Measurements from ENCODE around the gene RAMP3. TPM values are rescaled to one million over a fixed set of nuclear protein-coding genes. Genes with fewer than 3 reads are reported as not detected.

RAMP3 gene
- total and polyA plus RNA-seq, 9 of the 15 experiments (the other 6 are each of a cell fraction or from before 2014, with no cell fraction given) = not detected

DNA sequence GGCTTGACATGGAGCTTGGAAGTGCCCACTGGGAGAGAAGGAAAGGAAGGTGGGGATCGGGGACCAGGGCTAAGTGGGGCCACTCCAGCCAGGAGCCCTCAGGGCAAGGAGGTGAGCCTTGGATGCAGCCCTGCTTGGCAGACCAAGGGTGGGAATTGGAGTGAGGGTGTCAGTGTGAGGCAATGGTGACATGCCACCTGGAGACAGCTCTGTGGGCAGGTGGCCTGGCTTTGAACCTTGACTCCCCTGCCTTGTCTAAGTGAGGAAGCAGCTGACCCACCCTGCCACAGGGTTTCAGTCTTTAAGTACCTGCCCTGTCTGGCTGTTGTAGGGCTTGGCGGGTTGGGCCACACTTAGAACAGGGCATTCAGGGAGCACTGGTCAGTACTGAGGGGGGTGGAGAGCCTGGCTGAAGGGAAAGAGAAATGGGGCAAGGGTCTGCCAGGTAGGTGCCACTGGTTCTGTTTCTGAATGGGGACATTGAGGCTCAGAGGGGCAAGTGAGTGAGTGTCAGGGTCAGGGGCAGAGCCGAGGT is 4.8 kb downstream of the RAMP3 start (continued):
- TF ChIP-seq, protein P1, sequence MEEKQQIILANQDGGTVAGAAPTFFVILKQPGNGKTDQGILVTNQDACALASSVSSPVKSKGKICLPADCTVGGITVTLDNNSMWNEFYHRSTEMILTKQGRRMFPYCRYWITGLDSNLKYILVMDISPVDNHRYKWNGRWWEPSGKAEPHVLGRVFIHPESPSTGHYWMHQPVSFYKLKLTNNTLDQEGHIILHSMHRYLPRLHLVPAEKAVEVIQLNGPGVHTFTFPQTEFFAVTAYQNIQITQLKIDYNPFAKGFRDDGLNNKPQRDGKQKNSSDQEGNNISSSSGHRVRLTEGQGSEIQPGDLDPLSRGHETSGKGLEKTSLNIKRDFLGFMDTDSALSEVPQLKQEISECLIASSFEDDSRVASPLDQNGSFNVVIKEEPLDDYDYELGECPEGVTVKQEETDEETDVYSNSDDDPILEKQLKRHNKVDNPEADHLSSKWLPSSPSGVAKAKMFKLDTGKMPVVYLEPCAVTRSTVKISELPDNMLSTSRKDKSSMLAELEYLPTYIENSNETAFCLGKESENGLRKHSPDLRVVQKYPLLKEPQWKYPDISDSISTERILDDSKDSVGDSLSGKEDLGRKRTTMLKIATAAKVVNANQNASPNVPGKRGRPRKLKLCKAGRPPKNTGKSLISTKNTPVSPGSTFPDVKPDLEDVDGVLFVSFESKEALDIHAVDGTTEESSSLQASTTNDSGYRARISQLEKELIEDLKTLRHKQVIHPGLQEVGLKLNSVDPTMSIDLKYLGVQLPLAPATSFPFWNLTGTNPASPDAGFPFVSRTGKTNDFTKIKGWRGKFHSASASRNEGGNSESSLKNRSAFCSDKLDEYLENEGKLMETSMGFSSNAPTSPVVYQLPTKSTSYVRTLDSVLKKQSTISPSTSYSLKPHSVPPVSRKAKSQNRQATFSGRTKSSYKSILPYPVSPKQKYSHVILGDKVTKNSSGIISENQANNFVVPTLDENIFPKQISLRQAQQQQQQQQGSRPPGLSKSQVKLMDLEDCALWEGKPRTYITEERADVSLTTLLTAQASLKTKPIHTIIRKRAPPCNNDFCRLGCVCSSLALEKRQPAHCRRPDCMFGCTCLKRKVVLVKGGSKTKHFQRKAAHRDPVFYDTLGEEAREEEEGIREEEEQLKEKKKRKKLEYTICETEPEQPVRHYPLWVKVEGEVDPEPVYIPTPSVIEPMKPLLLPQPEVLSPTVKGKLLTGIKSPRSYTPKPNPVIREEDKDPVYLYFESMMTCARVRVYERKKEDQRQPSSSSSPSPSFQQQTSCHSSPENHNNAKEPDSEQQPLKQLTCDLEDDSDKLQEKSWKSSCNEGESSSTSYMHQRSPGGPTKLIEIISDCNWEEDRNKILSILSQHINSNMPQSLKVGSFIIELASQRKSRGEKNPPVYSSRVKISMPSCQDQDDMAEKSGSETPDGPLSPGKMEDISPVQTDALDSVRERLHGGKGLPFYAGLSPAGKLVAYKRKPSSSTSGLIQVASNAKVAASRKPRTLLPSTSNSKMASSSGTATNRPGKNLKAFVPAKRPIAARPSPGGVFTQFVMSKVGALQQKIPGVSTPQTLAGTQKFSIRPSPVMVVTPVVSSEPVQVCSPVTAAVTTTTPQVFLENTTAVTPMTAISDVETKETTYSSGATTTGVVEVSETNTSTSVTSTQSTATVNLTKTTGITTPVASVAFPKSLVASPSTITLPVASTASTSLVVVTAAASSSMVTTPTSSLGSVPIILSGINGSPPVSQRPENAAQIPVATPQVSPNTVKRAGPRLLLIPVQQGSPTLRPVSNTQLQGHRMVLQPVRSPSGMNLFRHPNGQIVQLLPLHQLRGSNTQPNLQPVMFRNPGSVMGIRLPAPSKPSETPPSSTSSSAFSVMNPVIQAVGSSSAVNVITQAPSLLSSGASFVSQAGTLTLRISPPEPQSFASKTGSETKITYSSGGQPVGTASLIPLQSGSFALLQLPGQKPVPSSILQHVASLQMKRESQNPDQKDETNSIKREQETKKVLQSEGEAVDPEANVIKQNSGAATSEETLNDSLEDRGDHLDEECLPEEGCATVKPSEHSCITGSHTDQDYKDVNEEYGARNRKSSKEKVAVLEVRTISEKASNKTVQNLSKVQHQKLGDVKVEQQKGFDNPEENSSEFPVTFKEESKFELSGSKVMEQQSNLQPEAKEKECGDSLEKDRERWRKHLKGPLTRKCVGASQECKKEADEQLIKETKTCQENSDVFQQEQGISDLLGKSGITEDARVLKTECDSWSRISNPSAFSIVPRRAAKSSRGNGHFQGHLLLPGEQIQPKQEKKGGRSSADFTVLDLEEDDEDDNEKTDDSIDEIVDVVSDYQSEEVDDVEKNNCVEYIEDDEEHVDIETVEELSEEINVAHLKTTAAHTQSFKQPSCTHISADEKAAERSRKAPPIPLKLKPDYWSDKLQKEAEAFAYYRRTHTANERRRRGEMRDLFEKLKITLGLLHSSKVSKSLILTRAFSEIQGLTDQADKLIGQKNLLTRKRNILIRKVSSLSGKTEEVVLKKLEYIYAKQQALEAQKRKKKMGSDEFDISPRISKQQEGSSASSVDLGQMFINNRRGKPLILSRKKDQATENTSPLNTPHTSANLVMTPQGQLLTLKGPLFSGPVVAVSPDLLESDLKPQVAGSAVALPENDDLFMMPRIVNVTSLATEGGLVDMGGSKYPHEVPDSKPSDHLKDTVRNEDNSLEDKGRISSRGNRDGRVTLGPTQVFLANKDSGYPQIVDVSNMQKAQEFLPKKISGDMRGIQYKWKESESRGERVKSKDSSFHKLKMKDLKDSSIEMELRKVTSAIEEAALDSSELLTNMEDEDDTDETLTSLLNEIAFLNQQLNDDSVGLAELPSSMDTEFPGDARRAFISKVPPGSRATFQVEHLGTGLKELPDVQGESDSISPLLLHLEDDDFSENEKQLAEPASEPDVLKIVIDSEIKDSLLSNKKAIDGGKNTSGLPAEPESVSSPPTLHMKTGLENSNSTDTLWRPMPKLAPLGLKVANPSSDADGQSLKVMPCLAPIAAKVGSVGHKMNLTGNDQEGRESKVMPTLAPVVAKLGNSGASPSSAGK (IDR thresholded peaks at IDR 0.05) = no peak
